Hepatocyte (in vitro differentiated cells): ENCODE results near the gene PAQR7. TPM values are rescaled to one million over a fixed set of nuclear protein-coding genes. Genes with fewer than 3 reads are reported as not detected.

ENCODE experiments used
- DNase-seq: peaks from one replicate; pipeline ENCODE4 v3.0.0-alpha.2; 2016; ENCODE audit warnings: low spot score
- H2AFZ ChIP-seq: fragments of 200-600 bp; sonication (generic); 2 replicates; pipeline ENCODE4 v1.6.0; 2016; ENCODE audit warnings: antibody characterized with exemption, mild to moderate bottlenecking
- H3K27ac ChIP-seq: fragments of 200-600 bp; sonication (generic); 2 replicates; pipeline ENCODE4 v1.5.1; 2016; ENCODE audit warnings: mild to moderate bottlenecking
- H3K27me3 ChIP-seq: fragments of 200-600 bp; sonication (generic); 2 replicates; pipeline ENCODE4 v1.6.1; 2016
- H3K36me3 ChIP-seq: fragments of 200-600 bp; sonication (generic); replicated peaks from 2 replicates; pipeline ENCODE4 v1.5.1; 2016; ENCODE audit warnings: low read depth; ENCODE audit not compliant: insufficient read depth
- H3K4me1 ChIP-seq: fragments of 200-600 bp; sonication (generic); 2 replicates; pipeline ENCODE4 v1.5.1; 2016; ENCODE audit warnings: mild to moderate bottlenecking, moderate library complexity; ENCODE audit not compliant: insufficient read depth
- H3K4me2 ChIP-seq: fragments of 200-600 bp; sonication (generic); 2 replicates; pipeline ENCODE4 v1.6.0; 2016
- H3K4me3 ChIP-seq: fragments of 200-600 bp; sonication (generic); 2 replicates; pipeline ENCODE4 v1.5.1; 2016; ENCODE audit warnings: mild to moderate bottlenecking
- H3K79me2 ChIP-seq: fragments of 200-600 bp; sonication (generic); 2 replicates; pipeline ENCODE4 v1.6.0; 2017; ENCODE audit warnings: mild to moderate bottlenecking
- H3K9me2 ChIP-seq: fragments of 200-600 bp; sonication (generic); replicated peaks from 2 replicates; pipeline ENCODE4 v1.6.0; 2017; ENCODE audit warnings: mild to moderate bottlenecking; ENCODE audit not compliant: insufficient read depth
- H3K9me3 ChIP-seq: fragments of 200-600 bp; sonication (generic); 2 replicates; pipeline ENCODE4 v1.5.1; 2016; ENCODE audit warnings: low read depth, mild to moderate bottlenecking
- H4K20me1 ChIP-seq: fragments of 200-600 bp; sonication (generic); 2 replicates; pipeline ENCODE4 v1.6.0; 2016; ENCODE audit warnings: mild to moderate bottlenecking; ENCODE audit not compliant: insufficient read depth, poor library complexity, severe bottlenecking
- CTCF ChIP-seq: fragments of 200-600 bp; sonication (generic); IDR thresholded peaks from 2 replicates; pipeline ENCODE4 v1.5.1; 2016; ENCODE audit warnings: antibody characterized with exemption, mild to moderate bottlenecking; ENCODE audit not compliant: poor library complexity
- EZH2 ChIP-seq: fragments of 200-600 bp; sonication (generic); IDR thresholded peaks from 2 replicates; pipeline ENCODE4 v1.6.1; 2016; ENCODE audit warnings: antibody characterized with exemption, mild to moderate bottlenecking, borderline replicate concordance
- EZH2phosphoT487 ChIP-seq: fragments of 200-600 bp; sonication (generic); IDR thresholded peaks from one replicate; pipeline ENCODE4 v1.6.1; 2018; ENCODE audit warnings: antibody characterized with exemption, mild to moderate bottlenecking, low read depth, moderate library complexity; ENCODE audit not compliant: unreplicated experiment, severe bottlenecking
- WGBS: methylation state at CpG from one replicate; pipeline ENCODE4 v1.1.6; 2016; ENCODE audit warnings: low lambda C conversion rate; ENCODE audit errors: missing lambda C conversion rate; 5-methylcytosine and 5-hydroxymethylcytosine counted together
- polyA plus RNA-seq: library from polyadenylated mRNA; unstranded; fragments of >200 nt; fragmentation: Nextera tagmentation; extraction: Ambion mirVana; gene quantifications from 2 replicates; pipeline ENCODE4 v1.2.1, GENCODE V29; 2016
- total RNA-seq: library from RNA; depleted of rRNA; stranded (reverse); fragments of >200 nt; gene quantifications from 2 replicates; pipeline ENCODE4 v1.2.3, GENCODE V29; 2014

The PAQR7 gene
- total and polyA plus RNA-seq, 2 experiments from 2014 or later, result 4.8 to 27.0 TPM

- WGBS, result 76% methylated on average over 3 of the region's 3 CpGs
- no peak overlapping the region for H2AFZ ChIP-seq
- no peaks in the 10 kb centered on the region for H3K36me3 ChIP-seq
- TF ChIP-seq EZH2phosphoT487 (no peak), EZH2 (no peak), CTCF (no peak)
- H3K9me2 ChIP-seq, result no peaks in the 10 kb centered on the region
- peak; percentile 19 for DNase-seq
- no peaks in the 10 kb centered on the region for H4K20me1 ChIP-seq
- no peaks in the 10 kb centered on the region for H3K9me3 ChIP-seq
- H3K27ac ChIP-seq, result no peak overlapping the region
- peak overlapping the region; percentile 87 for H3K4me2 ChIP-seq
- H3K79me2 ChIP-seq, result peaks cover 35% of the 10 kb centered on the region
- H3K27me3 ChIP-seq, result no peaks in the 10 kb centered on the region
- no peak overlapping the region for H3K4me3 ChIP-seq
- peaks cover 45% of the 10 kb centered on the region for H3K4me1 ChIP-seq
Observed at GRCh38 chr1:25873120-25873519, 2.4 kb downstream of the PAQR7 start.

- no peaks in the 10 kb centered on the region for H3K27me3 ChIP-seq
- no peak overlapping the region for H3K4me3 ChIP-seq
- no peak overlapping the region for H2AFZ ChIP-seq
- H3K9me3 ChIP-seq, result no peaks in the 10 kb centered on the region
- no peak overlapping the region for H3K27ac ChIP-seq
- no peak for DNase-seq
- no peaks in the 10 kb centered on the region for H4K20me1 ChIP-seq
- no peak for TF ChIP-seq EZH2phosphoT487
- TF ChIP-seq CTCF, result no peak
- no peak for TF ChIP-seq EZH2
- peaks cover 49% of the 10 kb centered on the region for H3K4me1 ChIP-seq
- H3K36me3 ChIP-seq, result no peaks in the 10 kb centered on the region
- peaks cover 35% of the 10 kb centered on the region for H3K79me2 ChIP-seq
- WGBS, result 93% methylated on average over 2 of the region's 2 CpGs
- no peaks in the 10 kb centered on the region for H3K9me2 ChIP-seq
- H3K4me2 ChIP-seq, result peak overlapping the region; percentile 87
Observed at GRCh38 chr1:25872713-25873112, 2.8 kb downstream of the PAQR7 start.

- H3K9me3 ChIP-seq, result no peaks in the 10 kb centered on the region
- H3K4me3 ChIP-seq, result no peak overlapping the region
- H3K27me3 ChIP-seq, result no peaks in the 10 kb centered on the region
- H3K36me3 ChIP-seq, result no peaks in the 10 kb centered on the region
- TF ChIP-seq EZH2 (no peak), EZH2phosphoT487 (no peak), CTCF (no peak)
- H3K4me1 ChIP-seq, result peaks cover 56% of the 10 kb centered on the region
- no peaks in the 10 kb centered on the region for H3K9me2 ChIP-seq
- peaks cover 35% of the 10 kb centered on the region for H3K79me2 ChIP-seq
- no peak for DNase-seq
- 88% methylated on average over 9 of the region's 9 CpGs for WGBS
- H3K4me2 ChIP-seq, result peak overlapping the region; percentile 21
- H3K27ac ChIP-seq, result no peak overlapping the region
- H2AFZ ChIP-seq, result no peak overlapping the region
- H4K20me1 ChIP-seq, result no peaks in the 10 kb centered on the region
Observed at GRCh38 chr1:25871704-25872494, 3.6 kb downstream of the PAQR7 start.
